Esophagus muscularis mucosa (tissue), 4 donors: ENCODE results near the gene DRD5. TPM values are rescaled to one million over a fixed set of nuclear protein-coding genes. Genes with fewer than 3 reads are reported as not detected.
"Not testable (repeated sequence)": the region's sequence is repeated elsewhere in the genome, so short reads cannot be mapped to it uniquely, and the experiment has no call there.

Source experiments
- DNase-seq: peaks from one replicate; pipeline ENCODE4 v3.0.0-alpha.2; 2017; ENCODE audit errors: extremely low spot score
- H3K27ac ChIP-seq, 4 donors: fragments of 200-600 bp; sonication (generic); replicated peaks in 1 of 4; 1 replicate in 3 of 4; 2 replicates in 1 of 4; pipeline ENCODE4 v1.5.1; 2016 to 2019; ENCODE audit warnings: mild to moderate bottlenecking in 1 of 4
- H3K27me3 ChIP-seq, 4 donors: fragments of 200-600 bp; sonication (generic); one replicate each; pipeline versions ENCODE4 v1.5.1 to v1.6.0; 2016 to 2019
- H3K36me3 ChIP-seq, 4 donors: fragments of 200-600 bp; sonication (generic); one replicate each; pipeline ENCODE4 v1.5.1; 2016 to 2019
- H3K4me1 ChIP-seq, 4 donors: fragments of 200-600 bp; sonication (generic); one replicate each; pipeline ENCODE4 v1.5.1; 2016 to 2019
- H3K4me3 ChIP-seq, 4 donors: fragments of 200-600 bp; sonication (generic); 1 replicate in 2 of 4; 2 replicates in 2 of 4; pipeline ENCODE4 v1.5.1; 2016 to 2019; ENCODE audit warnings: mild to moderate bottlenecking in 4 of 4, moderate library complexity in 1 of 4
- H3K9me3 ChIP-seq, 4 donors: fragments of 200-600 bp; sonication (generic); 1 replicate in 3 of 4; 2 replicates in 1 of 4; pipeline ENCODE4 v1.5.1; 2016 to 2019
- EP300 ChIP-seq: sonication (generic); formaldehyde crosslinking; IDR thresholded peaks from one replicate; pipeline ENCODE4 v1.6.1; 2017; ENCODE audit warnings: antibody characterized with exemption
- POLR2A ChIP-seq: fragments of 450-650 bp; IDR thresholded peaks from one replicate; pipeline ENCODE4 v1.6.1; 2017; ENCODE audit warnings: antibody characterized with exemption, moderate library complexity, mild to moderate bottlenecking, low read depth
- POLR2AphosphoS5 ChIP-seq, 2 donors: sonication (generic); formaldehyde crosslinking; IDR thresholded peaks; one replicate each; pipeline ENCODE4 v1.6.1; 2017; ENCODE audit warnings: antibody characterized with exemption in 2 of 2
- WGBS: methylation state at CpG from one replicate; pipeline ENCODE4 v1.1.5; 2018; 5-methylcytosine and 5-hydroxymethylcytosine counted together
- intact Hi-C: fragments of 100-400 bp; cut with DNase I; formaldehyde crosslinking; loops from one replicate; pipeline ENCODE4 v1.15.1; 2023
- total RNA-seq, 4 donors: library from RNA; depleted of rRNA; stranded (reverse); fragments of >200 nt; gene quantifications; one replicate each; pipeline versions ENCODE4 v1.1.0 to v1.2.1, GENCODE V29; 2016
- TF ChIP-seq, protein P1 (sequence below), 3 experiments: fragments of 200-600 bp in 2 of 3; fragments of 450-650 bp in 1 of 3; sonication (generic) in 2 of 3; IDR thresholded peaks; one replicate each; pipeline ENCODE4 v1.5.1; 2017 to 2019; ENCODE audit warnings: antibody characterized with exemption in 3 of 3, mild to moderate bottlenecking in 2 of 3, moderate library complexity in 1 of 3

DRD5 gene
- total RNA-seq, 4 donors from 2014 or later: not detected

DNA sequence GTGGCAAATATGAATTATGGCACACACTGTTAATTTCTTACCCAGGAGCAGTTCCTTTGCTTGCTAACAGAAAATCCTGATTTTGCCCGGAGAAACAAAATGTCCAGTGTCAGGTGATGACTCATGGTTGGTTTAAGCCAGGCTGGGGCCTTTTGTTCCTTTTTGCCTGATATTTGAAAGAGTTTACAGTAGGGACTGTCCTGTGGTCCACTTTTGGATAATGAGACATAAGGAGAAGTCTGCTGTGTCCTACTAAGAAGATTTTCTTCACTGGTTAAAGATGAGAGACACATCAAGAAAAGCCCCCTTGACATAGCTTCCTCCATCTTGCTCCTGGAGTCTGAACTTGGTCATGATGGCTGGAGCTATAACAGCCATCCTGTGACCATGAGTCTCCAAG, 12.1 kb upstream of the DRD5 start:
- Histone ChIP-seq H3K36me3 (no peaks in the 10 kb centered on the region), H3K27ac (no peak overlapping the region), H3K9me3 (no peaks in the 10 kb centered on the region), H3K4me1 (no peaks in the 10 kb centered on the region), H3K4me3 (no peak overlapping the region), H3K27me3 (peaks cover 0 to 10% (median 0%) of the 10 kb centered on the region in 4 donors)
- WGBS: 71% methylated on average over 1 of the region's 1 CpG
- no peak for TF ChIP-seq EP300
- TF ChIP-seq, protein P1, sequence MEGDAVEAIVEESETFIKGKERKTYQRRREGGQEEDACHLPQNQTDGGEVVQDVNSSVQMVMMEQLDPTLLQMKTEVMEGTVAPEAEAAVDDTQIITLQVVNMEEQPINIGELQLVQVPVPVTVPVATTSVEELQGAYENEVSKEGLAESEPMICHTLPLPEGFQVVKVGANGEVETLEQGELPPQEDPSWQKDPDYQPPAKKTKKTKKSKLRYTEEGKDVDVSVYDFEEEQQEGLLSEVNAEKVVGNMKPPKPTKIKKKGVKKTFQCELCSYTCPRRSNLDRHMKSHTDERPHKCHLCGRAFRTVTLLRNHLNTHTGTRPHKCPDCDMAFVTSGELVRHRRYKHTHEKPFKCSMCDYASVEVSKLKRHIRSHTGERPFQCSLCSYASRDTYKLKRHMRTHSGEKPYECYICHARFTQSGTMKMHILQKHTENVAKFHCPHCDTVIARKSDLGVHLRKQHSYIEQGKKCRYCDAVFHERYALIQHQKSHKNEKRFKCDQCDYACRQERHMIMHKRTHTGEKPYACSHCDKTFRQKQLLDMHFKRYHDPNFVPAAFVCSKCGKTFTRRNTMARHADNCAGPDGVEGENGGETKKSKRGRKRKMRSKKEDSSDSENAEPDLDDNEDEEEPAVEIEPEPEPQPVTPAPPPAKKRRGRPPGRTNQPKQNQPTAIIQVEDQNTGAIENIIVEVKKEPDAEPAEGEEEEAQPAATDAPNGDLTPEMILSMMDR (IDR thresholded peaks at IDR 0.05): no peak
- no peak for TF ChIP-seq POLR2A
- no peak for TF ChIP-seq POLR2AphosphoS5 (IDR thresholded peaks at IDR 0.05)
- no peak for DNase-seq
- intact Hi-C loops: no loop called here

DNA sequence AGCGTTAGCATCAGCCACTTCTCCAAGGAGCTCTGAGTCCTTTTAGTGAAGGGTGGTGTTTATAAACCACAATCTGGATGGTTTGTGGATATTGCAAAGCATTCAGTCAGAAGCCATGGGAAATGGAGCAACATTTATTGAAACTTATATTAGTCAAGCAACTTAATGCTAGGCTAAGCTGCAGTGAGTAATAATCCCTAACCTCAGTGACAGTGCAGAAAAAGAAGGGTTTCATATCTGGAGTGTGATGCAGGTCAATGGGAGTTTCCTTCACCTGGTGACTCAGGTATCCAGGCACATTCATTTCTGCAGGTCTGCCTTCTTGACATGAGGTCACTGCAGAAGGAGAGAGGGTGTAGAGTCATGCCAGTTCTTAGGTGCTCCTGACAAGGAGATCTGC, 10.4 kb upstream of the DRD5 start:
- Histone ChIP-seq H3K36me3 (no peaks in the 10 kb centered on the region), H3K27me3 (peaks cover 0 to 6% (median 0%) of the 10 kb centered on the region in 4 donors), H3K9me3 (no peaks in the 10 kb centered on the region), H3K27ac (no peak overlapping the region), H3K4me1 (no peaks in the 10 kb centered on the region), H3K4me3 (no peak overlapping the region)
- no peak for TF ChIP-seq POLR2AphosphoS5 (IDR thresholded peaks at IDR 0.05)
- TF ChIP-seq, protein P1 (IDR thresholded peaks at IDR 0.05): no peak
- no peak for TF ChIP-seq EP300
- 53% methylated on average over 1 of the region's 1 CpG for WGBS
- no peak for DNase-seq
- intact Hi-C loops: no loop called here

DNA sequence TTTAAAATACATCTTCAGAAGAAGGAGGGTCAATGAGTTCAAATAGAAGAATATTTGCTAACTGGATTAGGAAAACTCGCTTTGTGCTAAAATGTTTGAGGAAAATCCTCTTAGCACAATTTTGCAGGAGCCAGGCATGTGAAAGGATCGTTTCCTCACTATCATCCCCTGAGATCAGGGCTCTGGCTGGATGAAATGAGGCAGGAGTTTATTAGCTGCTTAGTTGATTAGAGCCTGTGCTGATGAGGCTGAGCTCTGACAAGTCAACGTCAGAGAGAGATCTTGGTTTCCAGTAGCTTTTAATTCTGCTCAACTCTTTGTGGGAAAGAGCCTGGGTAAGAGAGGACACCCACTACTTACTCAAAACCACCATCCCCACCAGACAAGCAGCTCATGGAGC, 8.0 kb upstream of the DRD5 start:
- Histone ChIP-seq H3K9me3 (no peaks in the 10 kb centered on the region), H3K4me3 (no peak overlapping the region), H3K4me1 (no peaks in the 10 kb centered on the region), H3K36me3 (no peaks in the 10 kb centered on the region), H3K27me3 (peaks cover 0 to 6% (median 0%) of the 10 kb centered on the region in 4 donors), H3K27ac (no peak overlapping the region)
- no peak for DNase-seq
- intact Hi-C loops: no loop called here
- TF ChIP-seq, protein P1 (IDR thresholded peaks at IDR 0.05): no peak
- TF ChIP-seq POLR2AphosphoS5 (IDR thresholded peaks at IDR 0.05) (no peak), POLR2A (no peak), EP300 (no peak)
- WGBS: 65% methylated on average over 3 of the region's 3 CpGs

DNA sequence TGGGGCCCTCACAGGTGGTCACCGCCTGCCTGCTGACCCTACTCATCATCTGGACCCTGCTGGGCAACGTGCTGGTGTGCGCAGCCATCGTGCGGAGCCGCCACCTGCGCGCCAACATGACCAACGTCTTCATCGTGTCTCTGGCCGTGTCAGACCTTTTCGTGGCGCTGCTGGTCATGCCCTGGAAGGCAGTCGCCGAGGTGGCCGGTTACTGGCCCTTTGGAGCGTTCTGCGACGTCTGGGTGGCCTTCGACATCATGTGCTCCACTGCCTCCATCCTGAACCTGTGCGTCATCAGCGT, 652 bp downstream of the DRD5 start:
- peaks cover 0 to 7% (median 4%) of the 10 kb centered on the region in 4 donors for H3K4me1 ChIP-seq
- no peak for TF ChIP-seq EP300
- TF ChIP-seq POLR2AphosphoS5 (IDR thresholded peaks at IDR 0.05): no peak
- TF ChIP-seq, protein P1 (IDR thresholded peaks at IDR 0.05): no peak
- TF ChIP-seq POLR2A: no peak
- 100% methylated on average over 1 of the region's 22 CpGs for WGBS
- H3K4me3 ChIP-seq: no peak overlapping the region
- no peak for DNase-seq
- intact Hi-C loops: no loop called here
- no peaks in the 10 kb centered on the region for H3K36me3 ChIP-seq
- no peaks in the 10 kb centered on the region for H3K9me3 ChIP-seq
- H3K27me3 ChIP-seq: peaks cover 0 to 38% (median 7%) of the 10 kb centered on the region in 4 donors
- H3K27ac ChIP-seq: no peak overlapping the region

DNA sequence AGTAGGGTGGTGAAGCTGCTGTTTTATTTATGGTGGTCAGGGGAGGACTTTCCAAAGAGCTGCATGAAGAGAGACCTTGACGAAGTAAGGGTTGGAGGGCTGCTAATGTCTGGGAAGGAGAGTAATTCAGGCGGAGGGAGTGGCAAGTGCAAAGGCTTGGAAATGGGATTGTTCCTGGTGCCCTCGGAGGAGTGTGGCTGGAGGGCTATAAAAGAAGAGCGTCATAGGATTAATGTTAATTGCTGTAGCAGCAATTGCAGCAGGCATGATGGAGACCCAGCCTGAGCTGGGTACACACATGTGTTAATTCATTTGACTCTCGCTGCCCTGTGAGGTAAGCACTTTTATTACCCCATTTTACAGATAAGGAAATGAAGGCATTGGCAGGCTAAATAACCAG, 4.5 kb downstream of the DRD5 start:
- H3K4me1 ChIP-seq, H3K4me3 ChIP-seq, DNase-seq, H3K9me3 ChIP-seq, H3K36me3 ChIP-seq, intact Hi-C loops, H3K27ac ChIP-seq: not testable (repeated sequence)
- peaks cover 0 to 24% (median 7%) of the 10 kb centered on the region in 4 donors for H3K27me3 ChIP-seq
- 93% methylated on average over 5 of the region's 5 CpGs for WGBS
